NCI-H2227 treated with DMSO at 0.1 percent for 48 hours (cell line): Measurements from ENCODE around the gene TFR2.

ENCODE experiments used
- DNase-seq: peaks from one replicate; lab custom pipeline; 2025; lab: John Stamatoyannopoulos, UW

Gene TFR2

GRCh38 chr7:100612730-100613390, 28.5 kb downstream of the TFR2 start:
- no peak for DNase-seq

- DNase-seq = peak; percentile 100
Observed at GRCh38 chr7:100611983-100612729, 29.2 kb downstream of the TFR2 start, which contains the start of gene MOSPD3. TSS of gene MOSPD3 (plus strand) at chr7:100612540. CDS start at chr7:100612792, 252 bp downstream.

- no peak for DNase-seq
Observed at GRCh38 chr7:100609958-100610357, 31.4 kb downstream of the TFR2 start.

- no peak for DNase-seq
Observed at GRCh38 chr7:100607111-100607510, 34.2 kb downstream of the TFR2 start.

- DNase-seq = no peak
Observed at GRCh38 chr7:100606313-100606712, 35.0 kb downstream of the TFR2 start.

GRCh38 chr7:100604976-100605911, 36.1 kb downstream of the TFR2 start:
- DNase-seq = no peak

GRCh38 chr7:100604028-100604975, 37.0 kb downstream of the TFR2 start:
- peak; percentile 34 for DNase-seq

- peak; percentile 34 for DNase-seq
Observed at GRCh38 chr7:100603726-100604027, 37.7 kb downstream of the TFR2 start.

- DNase-seq = peak; percentile 8
Observed at GRCh38 chr7:100602889-100603725, 38.2 kb downstream of the TFR2 start.

- DNase-seq = no peak
Observed at GRCh38 chr7:100600730-100601038, 40.7 kb downstream of the TFR2 start.

- DNase-seq = no peak
Observed at GRCh38 chr7:100599911-100600729, 41.2 kb downstream of the TFR2 start.

- no peak for DNase-seq
Observed at GRCh38 chr7:100598425-100598824, 42.9 kb downstream of the TFR2 start.

- no peak for DNase-seq
Observed at GRCh38 chr7:100595188-100595587, 46.2 kb downstream of the TFR2 start.

GRCh38 chr7:100591596-100591995, 49.8 kb downstream of the TFR2 start:
- DNase-seq = no peak

GRCh38 chr7:100590077-100590737, 51.1 kb downstream of the TFR2 start:
- DNase-seq = no peak

GRCh38 chr7:100589341-100589947, 51.9 kb downstream of the TFR2 start:
- DNase-seq = no peak

- DNase-seq = no peak
Observed at GRCh38 chr7:100588438-100588837, 52.9 kb downstream of the TFR2 start.

GRCh38 chr7:100586266-100587025, 54.9 kb downstream of the TFR2 start, which contains the start of gene FBXO24:
TSS of gene FBXO24 (plus strand) at chr7:100586328. CDS start at chr7:100586626, 298 bp downstream.
- peak; percentile 99 for DNase-seq
